ENCODE results near the gene TUBB1. TPM values are rescaled to one million over a fixed set of nuclear protein-coding genes. Genes with fewer than 3 reads are reported as not detected.

TUBB1 gene
- 0.03 TPM in 1 of 3 replicates, not detected in the others for polyA plus RNA-seq
- polyA plus RNA-seq (2011; ENCODE audit: low read depth), result not detected
- not detected in 2 replicates for polyA plus RNA-seq (2011; cell fraction: cytosol; rRNA removed)
- polyA plus RNA-seq (2011; cell fraction: nucleus; rRNA removed), result 0.04 TPM in 1 of 2 replicates, not detected in the other
- 0.02 and 0.08 TPM in 2 replicates for polyA plus RNA-seq (2012; ENCODE audit: low replicate concordance)
- polyA minus RNA-seq, result not detected in 3 replicates
- polyA minus RNA-seq (2011; cell fraction: cytosol; rRNA and poly(A)+ RNA removed), result not detected
- polyA minus RNA-seq (2011; cell fraction: nucleus; rRNA and poly(A)+ RNA removed), result not detected in 2 replicates

GRCh38 chr20:59019217-59019616 lies at the start of gene TUBB1:
Gene TUBB1 (plus strand): TSS chr20:59019429. CDS start chr20:59019523, 94 bp downstream.
- peaks cover 12% of the 10 kb centered on the region in 2 experiments for H3K36me3 ChIP-seq (ENCODE audit: control insufficient read depth in 2 of 2, extremely low read depth in 1 of 2, insufficient read depth in 2 of 2, low read length in 2 of 2)
- no peak for FAIRE-seq
- no peak within 1 kb of the TSS for H3K4me2 ChIP-seq (ENCODE audit: control insufficient read depth, extremely low read depth, insufficient read depth, low read depth, low read length)
- no peaks in the 10 kb centered on the region for H3K9me1 ChIP-seq (ENCODE audit: control insufficient read depth, extremely low read depth, insufficient read depth, low read length)
- no peak for DNase-seq (ENCODE audit: low read depth, low spot score)
- H3K4me1 ChIP-seq (ENCODE audit: control insufficient read depth, extremely low read depth, insufficient read depth, low read length), result peaks cover 26% of the 10 kb centered on the region
- no peak within 1 kb of the TSS for H3K27ac ChIP-seq (ENCODE audit: control insufficient read depth, insufficient read depth, low read length)
- no peaks in the 10 kb centered on the region for H3K27me3 ChIP-seq (ENCODE audit: control insufficient read depth, extremely low read depth, insufficient read depth, low read length)
- H3K9me3 ChIP-seq (ENCODE audit: control insufficient read depth, low read depth, low read length), result no peaks in the 10 kb centered on the region
- H3K4me3 ChIP-seq (ENCODE audit: control insufficient read depth in 2 of 3, extremely low read depth in 1 of 3, insufficient read depth in 2 of 3, low read depth in 1 of 3, low read length in 3 of 3), result no peak within 1 kb of the TSS
- no peaks in the 10 kb centered on the region for H4K20me1 ChIP-seq (ENCODE audit: control insufficient read depth, extremely low read depth, insufficient read depth, low read length)
- no peak within 1 kb of the TSS for H3K9ac ChIP-seq (ENCODE audit: control insufficient read depth, extremely low read depth, insufficient read depth, low read length)
- peaks cover 2% of the 10 kb centered on the region for H3K79me2 ChIP-seq (ENCODE audit: control insufficient read depth, insufficient read depth, low read length)
- dilution Hi-C loops (cut with MboI; ENCODE audit: extremely low pct_ligation_motif_present, low sequenced_read_pairs), result no loop called here
- TF ChIP-seq EZH2 (IDR thresholded peaks at IDR 0.05; ENCODE audit: low read length) (no peak), CTCF (optimal IDR thresholded peaks at IDR 0.05 in 1 of 3, IDR thresholded peaks at IDR 0.05 in 1 of 3, conservative IDR thresholded peaks at IDR 0.05 in 1 of 3; ENCODE audit: extremely low read depth in 1 of 3, insufficient read depth in 2 of 3, low read length in 3 of 3) (no peak)
- H2AFZ ChIP-seq (ENCODE audit: control insufficient read depth, low read length), result no peak within 1 kb of the TSS

- DNase-seq (ENCODE audit: low read depth, low spot score) (no peak), FAIRE-seq (no peak)
- Histone ChIP-seq H3K9ac (ENCODE audit: control insufficient read depth, extremely low read depth, insufficient read depth, low read length) (no peak overlapping the region), H3K9me1 (ENCODE audit: control insufficient read depth, extremely low read depth, insufficient read depth, low read length) (no peaks in the 10 kb centered on the region), H3K4me1 (ENCODE audit: control insufficient read depth, extremely low read depth, insufficient read depth, low read length) (no peaks in the 10 kb centered on the region), H3K27ac (ENCODE audit: control insufficient read depth, insufficient read depth, low read length) (no peak overlapping the region), H4K20me1 (ENCODE audit: control insufficient read depth, extremely low read depth, insufficient read depth, low read length) (no peaks in the 10 kb centered on the region), H3K4me3 (ENCODE audit: control insufficient read depth in 2 of 3, extremely low read depth in 1 of 3, insufficient read depth in 2 of 3, low read depth in 1 of 3, low read length in 3 of 3) (no peak overlapping the region), H3K9me3 (ENCODE audit: control insufficient read depth, low read depth, low read length) (no peaks in the 10 kb centered on the region), H3K4me2 (ENCODE audit: control insufficient read depth, extremely low read depth, insufficient read depth, low read depth, low read length) (no peak overlapping the region), H3K79me2 (ENCODE audit: control insufficient read depth, insufficient read depth, low read length) (no peaks in the 10 kb centered on the region), H3K36me3 (ENCODE audit: control insufficient read depth in 2 of 2, extremely low read depth in 1 of 2, insufficient read depth in 2 of 2, low read length in 2 of 2) (no peaks in the 10 kb centered on the region), H3K27me3 (ENCODE audit: control insufficient read depth, extremely low read depth, insufficient read depth, low read length) (peaks cover 3% of the 10 kb centered on the region), H2AFZ (ENCODE audit: control insufficient read depth, low read length) (no peak overlapping the region)
- TF ChIP-seq EZH2 (IDR thresholded peaks at IDR 0.05; ENCODE audit: low read length) (no peak), CTCF (optimal IDR thresholded peaks at IDR 0.05 in 1 of 3, IDR thresholded peaks at IDR 0.05 in 1 of 3, conservative IDR thresholded peaks at IDR 0.05 in 1 of 3; ENCODE audit: extremely low read depth in 1 of 3, insufficient read depth in 2 of 3, low read length in 3 of 3) (no peak)
- dilution Hi-C loops (cut with MboI; ENCODE audit: extremely low pct_ligation_motif_present, low sequenced_read_pairs), result no loop called here
Measured at GRCh38 chr20:58969439-58969838, 49.8 kb upstream of the TUBB1 start.

All from keratinocyte (primary cell).